A673 (cell line): ENCODE data around the gene PAPPA.

ENCODE experiments used
- EZH2 ChIP-seq: fragments of 200-600 bp; sonication (generic); IDR thresholded peaks from 2 replicates; pipeline ENCODE4 v1.6.1; 2017; ENCODE audit warnings: borderline replicate concordance, low read depth, mild to moderate bottlenecking, mixed read lengths, antibody characterized with exemption, low read length; ENCODE audit not compliant: poor library complexity, severe bottlenecking
- TF ChIP-seq, protein P1 (sequence below): fragments of 300-800, 200-600 bp; sonication (generic); conservative IDR thresholded peaks from 2 replicates; pipeline ENCODE4 v1.5.1; 2017; ENCODE audit warnings: low read depth, mild to moderate bottlenecking, antibody characterized with exemption, low read length, moderate library complexity, mixed read lengths

DNA sequence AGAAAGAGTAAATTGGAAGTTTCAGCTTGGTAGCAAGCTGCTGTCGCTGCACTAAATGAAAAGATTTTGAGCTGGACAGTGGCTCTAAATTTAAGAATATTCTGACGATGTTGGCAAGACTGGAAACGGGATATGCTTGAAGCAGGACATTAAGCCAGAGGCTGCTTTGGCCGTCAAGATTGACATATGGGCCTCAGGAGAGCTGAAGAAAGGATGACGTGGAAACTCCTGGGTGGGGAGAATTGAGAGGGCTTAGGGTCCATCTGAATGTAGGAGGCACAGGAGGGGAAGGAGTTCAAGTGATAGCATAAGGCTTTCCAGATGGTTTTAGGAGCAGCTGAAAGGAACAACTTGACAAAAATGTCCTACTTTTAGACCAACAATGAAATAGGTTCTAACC is 108.9 kb downstream of the PAPPA start:
- TF ChIP-seq EZH2 = no peak
- TF ChIP-seq, protein P1, sequence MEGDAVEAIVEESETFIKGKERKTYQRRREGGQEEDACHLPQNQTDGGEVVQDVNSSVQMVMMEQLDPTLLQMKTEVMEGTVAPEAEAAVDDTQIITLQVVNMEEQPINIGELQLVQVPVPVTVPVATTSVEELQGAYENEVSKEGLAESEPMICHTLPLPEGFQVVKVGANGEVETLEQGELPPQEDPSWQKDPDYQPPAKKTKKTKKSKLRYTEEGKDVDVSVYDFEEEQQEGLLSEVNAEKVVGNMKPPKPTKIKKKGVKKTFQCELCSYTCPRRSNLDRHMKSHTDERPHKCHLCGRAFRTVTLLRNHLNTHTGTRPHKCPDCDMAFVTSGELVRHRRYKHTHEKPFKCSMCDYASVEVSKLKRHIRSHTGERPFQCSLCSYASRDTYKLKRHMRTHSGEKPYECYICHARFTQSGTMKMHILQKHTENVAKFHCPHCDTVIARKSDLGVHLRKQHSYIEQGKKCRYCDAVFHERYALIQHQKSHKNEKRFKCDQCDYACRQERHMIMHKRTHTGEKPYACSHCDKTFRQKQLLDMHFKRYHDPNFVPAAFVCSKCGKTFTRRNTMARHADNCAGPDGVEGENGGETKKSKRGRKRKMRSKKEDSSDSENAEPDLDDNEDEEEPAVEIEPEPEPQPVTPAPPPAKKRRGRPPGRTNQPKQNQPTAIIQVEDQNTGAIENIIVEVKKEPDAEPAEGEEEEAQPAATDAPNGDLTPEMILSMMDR = no peak
